Measurements from ENCODE around the gene CPSF4L.

DNA sequence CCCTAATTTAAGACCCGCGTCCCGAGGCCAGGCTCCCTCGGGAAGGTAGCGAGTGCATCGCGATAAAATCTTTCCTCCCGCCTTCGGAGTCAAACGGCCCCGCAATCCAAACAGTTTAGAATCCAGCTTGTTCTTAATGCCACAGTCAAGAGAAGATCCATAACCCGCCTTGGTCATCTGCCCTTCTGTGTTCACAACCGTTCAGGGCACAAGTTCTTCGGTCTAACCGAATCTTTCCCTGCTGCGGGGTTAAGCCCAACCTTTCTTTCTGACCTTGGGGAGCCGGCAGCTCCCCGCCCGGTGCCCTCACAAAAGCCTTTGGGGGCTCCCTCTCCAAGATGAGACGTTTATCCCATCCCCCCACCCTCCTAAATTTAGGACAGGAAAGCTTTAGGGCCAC lies 30.3 kb downstream of the CPSF4L start:
- no peak for TF ChIP-seq POLR2A (IDR thresholded peaks at IDR 0.05)
- TF ChIP-seq, protein P1, sequence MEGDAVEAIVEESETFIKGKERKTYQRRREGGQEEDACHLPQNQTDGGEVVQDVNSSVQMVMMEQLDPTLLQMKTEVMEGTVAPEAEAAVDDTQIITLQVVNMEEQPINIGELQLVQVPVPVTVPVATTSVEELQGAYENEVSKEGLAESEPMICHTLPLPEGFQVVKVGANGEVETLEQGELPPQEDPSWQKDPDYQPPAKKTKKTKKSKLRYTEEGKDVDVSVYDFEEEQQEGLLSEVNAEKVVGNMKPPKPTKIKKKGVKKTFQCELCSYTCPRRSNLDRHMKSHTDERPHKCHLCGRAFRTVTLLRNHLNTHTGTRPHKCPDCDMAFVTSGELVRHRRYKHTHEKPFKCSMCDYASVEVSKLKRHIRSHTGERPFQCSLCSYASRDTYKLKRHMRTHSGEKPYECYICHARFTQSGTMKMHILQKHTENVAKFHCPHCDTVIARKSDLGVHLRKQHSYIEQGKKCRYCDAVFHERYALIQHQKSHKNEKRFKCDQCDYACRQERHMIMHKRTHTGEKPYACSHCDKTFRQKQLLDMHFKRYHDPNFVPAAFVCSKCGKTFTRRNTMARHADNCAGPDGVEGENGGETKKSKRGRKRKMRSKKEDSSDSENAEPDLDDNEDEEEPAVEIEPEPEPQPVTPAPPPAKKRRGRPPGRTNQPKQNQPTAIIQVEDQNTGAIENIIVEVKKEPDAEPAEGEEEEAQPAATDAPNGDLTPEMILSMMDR (IDR thresholded peaks at IDR 0.05), result no peak
